Stimulated activated CD8-positive, alpha-beta memory T cell treated with anti-CD3 and anti-CD28 coated beads, Interleukin-7, amount 100 ng/mL, for 4 hours (primary cell): ENCODE data around the gene TMCO6.
A peak's percentile ranks its signal among the peaks of the same experiment; 100 is the strongest.

Experiments used
- DNase-seq, 2 donors: peaks; one replicate each; pipeline ENCODE4 v3.0.0-alpha.2; 2020; ENCODE audit warnings: low read depth in 2 of 2

The TMCO6 gene

GRCh38 chr5:140672455-140673186 is 33.4 kb downstream of the TMCO6 start:
- no peak for DNase-seq

DNA sequence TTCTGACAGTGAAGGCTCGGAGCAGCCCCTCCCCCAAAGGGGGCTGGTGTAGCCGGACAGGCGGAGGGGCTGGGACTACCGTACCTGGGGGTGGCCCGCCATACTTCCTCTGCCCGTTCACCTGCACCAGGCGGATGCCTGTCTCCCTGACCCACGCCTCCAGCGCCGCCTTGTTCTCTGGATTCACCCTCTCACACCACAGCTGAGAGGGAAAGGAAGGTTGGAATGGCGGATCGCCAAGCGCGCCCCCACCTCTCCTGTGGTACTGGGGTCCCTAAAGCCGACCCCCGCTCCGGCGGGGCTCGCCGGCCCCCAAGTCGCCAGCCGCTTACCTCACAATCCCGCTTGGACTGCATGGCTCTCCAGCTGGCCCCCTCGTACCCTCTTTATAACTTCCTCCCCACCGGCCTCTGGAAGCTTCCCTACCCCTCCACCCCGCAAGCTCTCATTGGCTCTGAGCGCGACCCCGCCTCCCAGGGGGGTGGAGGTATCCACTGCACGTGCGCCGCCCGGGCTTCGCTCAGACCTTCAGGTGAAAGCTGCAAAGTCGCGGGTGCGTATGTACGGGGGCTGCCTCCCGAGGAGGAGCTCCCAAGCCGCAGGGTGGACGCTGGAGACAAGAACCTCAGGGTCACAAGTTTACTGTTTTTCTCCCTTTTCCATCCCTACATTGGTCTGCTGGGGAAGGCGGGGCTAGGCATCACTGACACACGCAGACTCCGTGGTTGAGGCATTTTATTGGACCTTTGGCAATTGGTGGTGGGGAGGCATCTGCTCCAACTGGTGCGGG is 34.1 kb downstream of the TMCO6 start, which contains the start of gene DND1:
TSS of gene DND1 (minus strand) at position 390 of the 790 bp plus-strand sequence. CDS start at position 356, 34 bp downstream.
- DNase-seq = no peak

- DNase-seq = no peak
Observed at GRCh38 chr5:140674211-140674610, 35.0 kb downstream of the TMCO6 start.

DNA sequence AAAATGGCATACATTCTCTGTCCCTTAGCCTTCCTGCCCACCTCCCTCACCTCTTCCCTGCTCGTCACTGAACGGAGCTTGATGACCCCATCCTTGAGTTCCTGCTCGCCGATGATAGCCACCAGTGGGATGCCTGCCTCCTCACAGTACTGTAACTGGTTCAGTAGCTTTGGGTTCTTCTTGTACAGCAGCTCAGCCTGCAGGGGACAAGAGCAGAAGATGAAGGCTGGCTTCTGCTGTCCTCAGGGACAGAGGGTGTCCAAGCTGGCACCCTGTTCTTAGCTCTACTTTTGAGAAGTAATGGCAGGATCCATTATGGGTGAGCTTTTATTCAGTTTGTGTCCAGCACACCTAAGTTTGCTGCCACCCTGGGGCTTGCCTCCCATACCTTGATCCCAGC is 35.4 kb downstream of the TMCO6 start:
- no peak for DNase-seq

DNA sequence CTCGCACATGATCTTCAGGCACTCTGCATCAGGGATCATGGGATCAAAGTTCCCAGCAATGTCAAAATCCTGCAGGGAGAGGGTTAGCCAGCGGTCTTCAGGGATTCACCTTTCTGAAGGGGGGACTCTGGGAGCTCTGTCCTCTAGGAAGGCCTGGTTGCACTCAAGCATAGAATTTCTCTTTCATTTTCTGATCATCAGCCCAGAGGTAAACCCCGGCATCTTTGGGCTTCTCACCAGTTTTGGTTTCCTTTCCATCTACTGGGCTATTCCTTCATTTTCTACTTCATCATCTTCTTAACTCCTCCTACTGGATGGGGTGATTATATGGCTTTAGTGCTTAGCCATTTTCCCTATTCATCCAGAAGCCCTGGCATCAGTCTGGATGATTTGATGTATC is 38.7 kb downstream of the TMCO6 start:
- DNase-seq = no peak

GRCh38 chr5:140678993-140679392 is 39.7 kb downstream of the TMCO6 start:
- DNase-seq = no peak

- DNase-seq = no peak
Observed at GRCh38 chr5:140690376-140690932, 51.2 kb downstream of the TMCO6 start.

DNA sequence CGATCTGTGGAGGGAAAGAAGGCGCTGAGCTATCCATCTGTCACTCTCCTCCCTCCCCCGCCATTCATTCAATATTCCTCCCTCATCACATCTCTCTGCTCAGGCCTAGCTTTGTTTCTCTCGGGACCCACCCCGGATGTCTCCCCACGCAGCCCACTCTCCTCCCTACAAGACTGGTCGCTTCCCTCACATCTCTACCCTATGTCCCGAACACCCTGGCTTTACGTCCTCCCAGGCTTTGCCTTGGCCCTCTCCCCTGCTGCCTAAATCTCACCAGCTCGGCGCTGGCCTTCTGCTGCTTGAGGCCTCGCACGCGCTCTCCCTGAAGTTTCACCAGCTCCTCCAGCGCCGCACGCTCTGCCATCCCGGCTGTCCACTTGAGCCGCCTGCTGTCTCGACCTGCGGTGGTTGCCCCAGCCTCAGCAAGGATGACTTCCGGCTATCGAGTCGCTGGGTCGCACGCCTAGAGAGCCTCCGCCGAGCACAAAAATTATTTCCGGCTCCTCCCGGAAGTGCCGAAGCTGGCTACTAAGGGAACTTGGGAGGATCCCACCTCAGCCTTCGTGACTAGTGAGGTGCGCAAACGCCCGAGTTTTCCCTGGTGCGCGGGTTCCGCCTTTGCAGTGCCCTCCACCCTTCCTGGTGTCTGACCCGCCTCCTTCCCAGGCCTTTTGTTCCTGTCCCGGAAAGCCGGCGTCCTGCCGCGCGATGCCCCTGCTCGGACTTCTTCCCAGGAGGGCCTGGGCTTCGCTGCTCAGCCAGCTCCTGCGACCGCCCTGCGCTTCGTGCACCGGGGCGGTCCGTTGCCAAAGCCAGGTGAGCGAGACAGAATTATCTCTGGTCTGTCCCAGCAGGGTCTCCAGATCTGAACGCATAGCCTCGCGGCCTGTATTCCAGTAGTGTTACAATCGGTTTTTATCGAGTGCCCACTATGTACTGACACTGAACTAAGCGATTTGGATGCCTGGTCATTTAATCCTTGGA is 52.0 kb downstream of the TMCO6 start, which contains the start of the genes HARS1 and HARS2:
TSS of gene HARS1 (minus strand) at position 430 of the 984 bp plus-strand sequence. CDS start at position 364, 66 bp downstream.
TSS of gene HARS2 (plus strand) at position 515 of the 984 bp plus-strand sequence. CDS start at position 709, 194 bp downstream.
- DNase-seq = peak; percentile 71 to 77

DNA sequence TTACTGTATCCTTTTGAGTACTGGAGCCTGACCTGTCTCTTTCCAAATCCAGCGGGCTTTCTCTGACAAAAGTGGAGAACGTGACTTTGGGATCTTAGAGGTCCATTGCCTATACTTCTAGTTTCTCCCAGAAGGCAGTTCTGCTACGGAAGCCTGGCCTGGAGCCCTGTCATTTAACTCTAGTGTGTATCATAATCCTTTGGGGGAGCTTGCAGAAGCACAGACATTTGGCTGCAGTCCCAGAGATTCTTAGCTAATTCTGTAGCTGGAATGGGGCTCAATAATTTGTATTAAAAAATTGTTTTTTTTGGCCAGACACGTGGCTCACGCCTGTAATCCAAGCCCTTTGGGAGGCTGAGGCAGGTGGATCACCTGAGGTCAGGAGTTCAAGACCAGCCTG is 55.0 kb downstream of the TMCO6 start:
- no peak for DNase-seq
